WERI-Rb-1 (cell line): ENCODE measurements around the gene REC114.

Source experiments
- DNase-seq: peaks from one replicate; pipeline ENCODE4 v3.0.0-alpha.2; 2020
- H3K27ac ChIP-seq: fragments of 250-450 bp; sonication (Bioruptor Pico); 2 replicates; pipeline ENCODE4 v1.5.1; 2020; ENCODE audit warnings: mild to moderate bottlenecking, moderate library complexity
- H3K27me3 ChIP-seq: fragments of 250-450 bp; sonication (Bioruptor Pico); 2 replicates; pipeline ENCODE4 v1.5.1; 2021; ENCODE audit warnings: mild to moderate bottlenecking, low read depth, moderate library complexity; ENCODE audit not compliant: insufficient read depth, severe bottlenecking
- H3K36me3 ChIP-seq: fragments of 250-450 bp; sonication (Bioruptor Pico); 2 replicates; pipeline ENCODE4 v1.5.1; 2020; ENCODE audit warnings: mild to moderate bottlenecking, moderate library complexity
- H3K4me3 ChIP-seq: 2 replicates; pipeline ENCODE4 v1.5.1; 2011; ENCODE audit warnings: low read depth, mild to moderate bottlenecking, control low read depth, low read length
- H3K9me3 ChIP-seq: fragments of 250-450 bp; sonication (Bioruptor Pico); 2 replicates; pipeline ENCODE4 v1.5.1; 2021; ENCODE audit warnings: mild to moderate bottlenecking, moderate library complexity; ENCODE audit not compliant: severe bottlenecking
- TF ChIP-seq, protein P1 (sequence below): IDR thresholded peaks from 2 replicates; pipeline ENCODE4 v1.5.1; 2011; ENCODE audit warnings: low read depth, mild to moderate bottlenecking, control low read depth, inconsistent platforms, low read length

REC114 gene

GRCh38 chr15:73601451-73602445, 158.8 kb downstream of the REC114 start:
- TF ChIP-seq, protein P1, sequence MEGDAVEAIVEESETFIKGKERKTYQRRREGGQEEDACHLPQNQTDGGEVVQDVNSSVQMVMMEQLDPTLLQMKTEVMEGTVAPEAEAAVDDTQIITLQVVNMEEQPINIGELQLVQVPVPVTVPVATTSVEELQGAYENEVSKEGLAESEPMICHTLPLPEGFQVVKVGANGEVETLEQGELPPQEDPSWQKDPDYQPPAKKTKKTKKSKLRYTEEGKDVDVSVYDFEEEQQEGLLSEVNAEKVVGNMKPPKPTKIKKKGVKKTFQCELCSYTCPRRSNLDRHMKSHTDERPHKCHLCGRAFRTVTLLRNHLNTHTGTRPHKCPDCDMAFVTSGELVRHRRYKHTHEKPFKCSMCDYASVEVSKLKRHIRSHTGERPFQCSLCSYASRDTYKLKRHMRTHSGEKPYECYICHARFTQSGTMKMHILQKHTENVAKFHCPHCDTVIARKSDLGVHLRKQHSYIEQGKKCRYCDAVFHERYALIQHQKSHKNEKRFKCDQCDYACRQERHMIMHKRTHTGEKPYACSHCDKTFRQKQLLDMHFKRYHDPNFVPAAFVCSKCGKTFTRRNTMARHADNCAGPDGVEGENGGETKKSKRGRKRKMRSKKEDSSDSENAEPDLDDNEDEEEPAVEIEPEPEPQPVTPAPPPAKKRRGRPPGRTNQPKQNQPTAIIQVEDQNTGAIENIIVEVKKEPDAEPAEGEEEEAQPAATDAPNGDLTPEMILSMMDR = no peak
- H3K27me3 ChIP-seq = no peaks in the 10 kb centered on the region
- no peaks in the 10 kb centered on the region for H3K9me3 ChIP-seq
- no peak overlapping the region for H3K4me3 ChIP-seq
- peak; percentile 48 for DNase-seq
- peak overlapping the region; percentile 35 for H3K27ac ChIP-seq
- no peaks in the 10 kb centered on the region for H3K36me3 ChIP-seq

DNA sequence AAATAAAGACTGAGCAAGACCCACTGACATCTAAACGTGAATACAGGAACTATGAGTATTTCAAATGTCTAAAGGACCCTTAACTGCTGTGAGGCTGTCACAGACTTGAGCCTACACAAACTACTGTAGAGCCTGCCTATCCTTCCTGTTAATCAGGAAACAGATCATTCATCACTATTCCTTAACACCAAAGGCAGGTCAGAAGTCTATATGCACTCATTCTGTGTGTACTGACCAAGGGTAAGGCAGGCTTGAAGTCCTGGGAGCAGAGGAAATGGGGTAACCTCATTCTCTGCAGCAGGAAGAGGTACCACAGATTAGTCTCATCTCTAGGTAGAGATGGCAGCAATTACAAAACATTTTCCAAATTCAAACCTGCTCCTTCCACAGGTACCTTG, 159.5 kb downstream of the REC114 start:
- no peaks in the 10 kb centered on the region for H3K36me3 ChIP-seq
- no peaks in the 10 kb centered on the region for H3K27me3 ChIP-seq
- H3K27ac ChIP-seq = peak overlapping the region; percentile 35
- no peaks in the 10 kb centered on the region for H3K9me3 ChIP-seq
- TF ChIP-seq, protein P1 = no peak
- DNase-seq = no peak
- no peak overlapping the region for H3K4me3 ChIP-seq

DNA sequence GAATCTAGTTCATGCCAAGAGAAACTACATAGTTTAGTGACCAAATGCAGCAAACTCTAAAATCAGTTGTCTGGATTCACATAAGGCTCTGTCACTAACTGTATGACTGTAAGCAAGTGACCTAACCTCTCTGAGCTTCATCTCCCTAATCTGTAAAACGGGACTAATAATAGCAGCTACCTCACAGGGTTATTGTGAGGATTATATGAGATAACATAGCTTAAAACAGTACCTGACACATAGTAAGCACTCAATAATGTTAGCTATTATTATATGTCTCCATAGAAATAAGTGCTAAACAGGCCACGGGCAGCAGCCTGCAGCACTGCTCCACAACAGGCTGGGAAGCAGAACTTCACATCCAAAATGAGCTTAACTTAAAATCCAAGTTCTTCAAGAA, 160.0 kb downstream of the REC114 start:
- TF ChIP-seq, protein P1 = no peak
- no peak for DNase-seq
- H3K9me3 ChIP-seq = no peaks in the 10 kb centered on the region
- H3K27me3 ChIP-seq = no peaks in the 10 kb centered on the region
- H3K27ac ChIP-seq = no peak overlapping the region
- no peaks in the 10 kb centered on the region for H3K36me3 ChIP-seq
- H3K4me3 ChIP-seq = no peak overlapping the region

DNA sequence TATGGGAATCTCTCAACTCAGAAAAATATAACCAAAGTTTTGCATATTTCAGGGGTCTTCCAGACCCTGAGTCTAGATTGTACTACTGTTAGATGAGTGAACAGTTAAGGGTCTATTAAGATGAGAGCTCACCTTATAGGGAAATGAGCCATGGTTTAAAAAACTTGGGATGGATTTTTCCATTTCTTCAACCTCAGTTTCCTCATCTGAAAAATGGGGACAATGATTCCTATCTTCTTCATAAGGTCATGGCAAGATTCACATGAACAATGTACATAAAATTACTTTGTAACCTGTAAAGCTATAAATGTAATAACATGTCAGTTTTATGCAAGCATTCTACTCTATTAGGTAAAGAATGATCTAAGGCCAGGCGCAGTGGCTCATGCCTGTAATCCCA, 161.5 kb downstream of the REC114 start:
- H3K4me3 ChIP-seq = no peak overlapping the region

DNA sequence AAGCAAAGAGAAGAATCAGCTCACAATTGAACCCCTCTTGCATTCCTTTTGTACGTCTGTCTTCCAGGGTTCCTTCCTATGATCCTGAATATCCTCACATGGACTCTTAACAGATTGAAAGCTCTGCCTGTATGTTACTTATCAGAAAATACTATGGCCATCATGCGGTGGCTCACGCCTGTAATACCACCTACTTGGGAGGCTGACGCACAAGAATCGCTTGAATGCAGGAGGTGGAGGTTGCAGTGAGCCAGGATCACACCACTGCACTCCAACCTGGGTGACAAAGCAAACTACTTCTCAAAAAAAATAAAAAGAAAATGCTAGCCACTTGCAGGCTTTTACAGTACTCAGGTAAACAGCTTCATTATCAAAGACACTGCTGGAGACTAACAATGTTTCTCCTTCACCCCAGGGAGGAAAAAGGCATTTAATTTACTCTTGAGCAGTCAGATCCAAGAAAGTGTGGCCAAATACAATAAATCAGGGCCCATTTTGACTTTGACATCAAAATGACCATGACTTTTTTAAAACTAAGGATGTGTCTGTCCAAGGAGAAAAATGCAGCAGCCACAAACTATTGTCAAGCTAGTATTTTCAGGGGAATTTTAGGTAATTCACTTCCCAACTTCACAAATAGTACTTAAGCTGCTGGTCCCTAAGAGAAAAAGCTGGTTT, 162.9 kb downstream of the REC114 start:
- H3K27ac ChIP-seq = no peak overlapping the region
- no peaks in the 10 kb centered on the region for H3K9me3 ChIP-seq
- H3K27me3 ChIP-seq = no peaks in the 10 kb centered on the region
- no peaks in the 10 kb centered on the region for H3K36me3 ChIP-seq
- TF ChIP-seq, protein P1 = no peak
- no peak overlapping the region for H3K4me3 ChIP-seq
- DNase-seq = no peak

More for the DNA sequence above, 161.5 kb downstream of the REC114 start:
- H3K27ac ChIP-seq = no peak overlapping the region
- H3K36me3 ChIP-seq = no peaks in the 10 kb centered on the region
- TF ChIP-seq, protein P1 = no peak
- H3K27me3 ChIP-seq = no peaks in the 10 kb centered on the region
- H3K9me3 ChIP-seq = no peaks in the 10 kb centered on the region
- DNase-seq = no peak
